ENCODE results near the gene MRPL40.

- TF ChIP-seq POLR2A (IDR thresholded peaks at IDR 0.05) (no peak), CTCF (IDR thresholded peaks at IDR 0.05) (no peak)
These were observed 35.6 kb downstream of the MRPL40 start for GRCh38 chr22:19467912-19468311.
